GM06990 (cell line): Measurements from ENCODE around the gene UBD.

Experiments used
- DNase-seq: peaks from one replicate; pipeline ENCODE4 v3.0.0-alpha.2; 2011; ENCODE audit not compliant: insufficient read length; ENCODE audit errors: extremely low read depth
- H3K27me3 ChIP-seq: replicated peaks from 2 replicates; pipeline ENCODE4 v1.6.0; 2011; ENCODE audit warnings: low read length; ENCODE audit not compliant: control insufficient read depth, insufficient read depth
- H3K36me3 ChIP-seq: 2 replicates; pipeline ENCODE4 v1.5.1; 2011; ENCODE audit warnings: low read length; ENCODE audit not compliant: control insufficient read depth, insufficient read depth
- H3K4me3 ChIP-seq: replicated peaks from 2 replicates; pipeline ENCODE4 v1.5.1; 2011; ENCODE audit warnings: low read depth, mild to moderate bottlenecking, control low read depth, low read length
- TF ChIP-seq, protein P1 (sequence below): IDR thresholded peaks from 2 replicates; pipeline ENCODE4 v1.5.1; 2011; ENCODE audit warnings: low read length, control low read depth, mild to moderate bottlenecking, inconsistent platforms; ENCODE audit not compliant: insufficient read depth, poor library complexity, severe bottlenecking

Gene UBD

DNA sequence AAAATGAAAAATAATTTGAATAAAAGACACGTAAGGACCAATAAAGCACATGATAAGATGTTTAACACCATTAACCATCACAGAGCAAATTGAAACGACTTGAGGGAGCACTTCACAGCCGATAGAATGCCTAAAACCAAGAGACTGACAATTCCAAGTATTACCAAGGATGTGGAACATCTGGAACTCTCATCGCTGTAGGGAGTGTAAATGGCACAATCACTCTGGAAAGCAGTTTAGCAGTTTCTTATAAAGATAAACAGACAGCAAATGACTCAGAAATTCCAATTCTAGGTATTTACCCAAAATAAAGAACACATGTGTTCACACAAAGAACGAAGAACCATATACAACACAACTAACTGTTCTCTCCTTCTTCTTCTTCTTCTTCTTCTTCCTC is 8.5 kb upstream of the UBD start:
- no peaks in the 10 kb centered on the region; the same call in 1 of the 2 replicates for H3K27me3 ChIP-seq
- TF ChIP-seq, protein P1, sequence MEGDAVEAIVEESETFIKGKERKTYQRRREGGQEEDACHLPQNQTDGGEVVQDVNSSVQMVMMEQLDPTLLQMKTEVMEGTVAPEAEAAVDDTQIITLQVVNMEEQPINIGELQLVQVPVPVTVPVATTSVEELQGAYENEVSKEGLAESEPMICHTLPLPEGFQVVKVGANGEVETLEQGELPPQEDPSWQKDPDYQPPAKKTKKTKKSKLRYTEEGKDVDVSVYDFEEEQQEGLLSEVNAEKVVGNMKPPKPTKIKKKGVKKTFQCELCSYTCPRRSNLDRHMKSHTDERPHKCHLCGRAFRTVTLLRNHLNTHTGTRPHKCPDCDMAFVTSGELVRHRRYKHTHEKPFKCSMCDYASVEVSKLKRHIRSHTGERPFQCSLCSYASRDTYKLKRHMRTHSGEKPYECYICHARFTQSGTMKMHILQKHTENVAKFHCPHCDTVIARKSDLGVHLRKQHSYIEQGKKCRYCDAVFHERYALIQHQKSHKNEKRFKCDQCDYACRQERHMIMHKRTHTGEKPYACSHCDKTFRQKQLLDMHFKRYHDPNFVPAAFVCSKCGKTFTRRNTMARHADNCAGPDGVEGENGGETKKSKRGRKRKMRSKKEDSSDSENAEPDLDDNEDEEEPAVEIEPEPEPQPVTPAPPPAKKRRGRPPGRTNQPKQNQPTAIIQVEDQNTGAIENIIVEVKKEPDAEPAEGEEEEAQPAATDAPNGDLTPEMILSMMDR, result no peak
- no peak for DNase-seq
- no peaks in the 10 kb centered on the region for H3K36me3 ChIP-seq
- no peak overlapping the region for H3K4me3 ChIP-seq

DNA sequence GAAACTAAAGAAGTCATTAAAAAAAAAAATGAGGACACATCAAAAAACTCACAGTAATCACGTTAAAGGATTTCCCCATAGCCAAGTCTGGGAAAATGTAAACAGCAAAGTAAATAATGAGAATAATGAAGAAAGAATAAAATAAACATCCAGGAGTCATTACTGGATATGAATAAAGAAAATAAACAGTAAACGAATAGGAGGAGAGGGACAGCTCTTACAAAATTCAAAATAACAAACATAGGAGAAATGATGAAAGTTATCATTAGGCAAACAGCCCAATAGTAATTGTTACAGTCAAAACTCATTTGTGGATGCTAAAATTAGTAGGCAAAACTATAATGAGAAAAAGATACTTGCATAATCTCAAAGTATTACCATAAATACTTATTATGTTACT is 8.0 kb upstream of the UBD start:
- no peaks in the 10 kb centered on the region for H3K36me3 ChIP-seq
- no peaks in the 10 kb centered on the region; the same call in 1 of the 2 replicates for H3K27me3 ChIP-seq
- no peak for DNase-seq
- TF ChIP-seq, protein P1, result no peak
- no peak overlapping the region for H3K4me3 ChIP-seq

DNA sequence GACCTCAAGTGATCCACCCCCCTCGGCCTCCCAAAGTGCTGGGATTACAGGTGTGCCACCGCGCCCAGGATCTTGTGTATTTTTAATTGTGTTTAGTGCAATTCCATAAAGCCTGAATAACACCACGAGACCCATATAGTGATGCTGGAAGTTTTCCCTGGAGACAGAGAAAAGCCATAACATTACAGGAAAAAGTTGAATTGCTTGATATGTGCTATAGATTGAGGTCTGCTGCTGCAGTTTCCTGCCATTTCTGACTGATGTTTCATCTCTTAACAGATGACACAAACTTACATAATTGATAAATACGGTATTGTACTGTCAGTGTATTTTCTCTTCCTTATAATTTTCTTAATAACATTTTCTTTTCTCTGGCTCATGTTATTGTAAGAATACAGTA is 7.3 kb upstream of the UBD start:
- Histone ChIP-seq H3K36me3 (no peaks in the 10 kb centered on the region), H3K4me3 (no peak overlapping the region), H3K27me3 (no peaks in the 10 kb centered on the region; the same call in 1 of the 2 replicates)
- DNase-seq, result no peak
- TF ChIP-seq, protein P1, result no peak

DNA sequence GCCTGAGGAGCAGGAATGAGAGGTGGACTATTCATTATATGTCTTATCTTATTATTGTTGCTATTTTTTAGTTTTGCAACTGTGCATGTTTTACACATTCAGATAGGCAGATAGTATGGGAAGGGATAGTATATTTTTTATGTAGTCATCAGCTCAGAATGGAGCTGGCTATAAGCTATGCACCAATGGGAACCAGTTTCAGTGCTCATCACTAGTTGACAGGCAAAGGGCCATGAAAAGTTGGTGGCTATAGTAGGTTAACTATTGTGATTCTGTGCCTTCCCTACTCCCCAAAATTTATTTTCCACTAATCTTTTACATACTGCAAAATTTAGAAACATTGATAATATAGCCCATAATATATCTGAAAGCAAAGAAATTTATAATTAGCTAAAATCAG is 5.3 kb upstream of the UBD start:
- DNase-seq, result no peak
- H3K27me3 ChIP-seq, result no peaks in the 10 kb centered on the region
- H3K36me3 ChIP-seq, result no peaks in the 10 kb centered on the region
- TF ChIP-seq, protein P1, result no peak
- H3K4me3 ChIP-seq, result no peak overlapping the region

DNA sequence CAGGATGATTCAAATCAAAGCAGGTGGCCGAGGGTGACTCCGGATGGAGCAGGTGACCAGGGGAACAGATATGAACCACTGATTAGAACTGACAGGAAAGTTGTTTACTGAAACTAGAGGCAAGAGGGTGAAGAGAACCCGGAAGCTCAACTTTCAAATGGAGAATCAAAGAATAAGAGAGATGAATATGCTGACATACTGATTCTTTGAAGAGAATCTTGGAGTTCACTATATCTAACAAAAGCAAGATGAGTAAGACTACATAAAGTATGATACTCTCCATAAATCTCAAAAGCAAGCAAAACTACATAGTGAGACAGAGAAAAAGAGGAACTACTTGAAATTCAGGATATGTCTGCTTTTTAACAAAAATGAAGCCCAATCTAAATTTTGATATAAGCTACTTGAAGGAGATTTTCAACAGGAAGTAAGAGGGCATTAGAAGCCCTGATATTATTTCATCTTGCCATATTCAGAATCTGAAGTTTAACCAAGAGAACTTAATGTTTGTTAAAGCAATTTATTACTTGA is 4.0 kb upstream of the UBD start:
- no peaks in the 10 kb centered on the region for H3K36me3 ChIP-seq
- H3K27me3 ChIP-seq, result no peaks in the 10 kb centered on the region
- TF ChIP-seq, protein P1, result no peak
- no peak for DNase-seq
- no peak overlapping the region for H3K4me3 ChIP-seq

DNA sequence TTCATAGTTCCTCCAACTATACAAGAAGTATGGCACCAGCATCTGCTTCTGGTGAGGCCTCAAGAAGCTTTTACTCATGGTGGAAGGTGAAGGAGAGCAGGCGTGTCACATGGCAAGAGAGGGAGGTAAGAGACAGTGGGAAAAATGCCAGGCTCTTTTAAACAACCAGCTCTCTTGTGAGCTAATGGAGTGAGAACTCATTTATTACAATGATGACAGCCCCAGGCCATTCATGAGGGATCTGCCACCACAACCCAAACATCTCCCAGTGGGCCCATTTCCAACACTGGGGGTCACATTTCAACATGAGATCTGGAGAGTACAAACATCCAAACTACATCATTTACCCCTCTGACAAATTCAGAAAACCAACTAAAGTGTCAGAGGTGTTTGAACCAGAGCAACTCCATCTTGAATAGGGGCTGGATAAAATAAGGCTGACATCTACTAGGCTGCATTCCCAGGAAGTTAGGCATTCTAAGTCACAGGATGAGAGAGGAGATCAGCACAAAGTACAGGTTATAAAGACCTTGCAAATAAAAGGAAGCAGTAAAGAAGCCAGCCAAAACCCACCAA is 2.2 kb upstream of the UBD start:
- H3K36me3 ChIP-seq, result no peaks in the 10 kb centered on the region
- no peak overlapping the region for H3K4me3 ChIP-seq
- TF ChIP-seq, protein P1, result no peak
- DNase-seq, result no peak
- no peaks in the 10 kb centered on the region; the same call in 1 of the 2 replicates for H3K27me3 ChIP-seq
